ENCODE results near the gene OR56A3.

GRCh38 chr11:5928271-5928670 lies 13.8 kb upstream of the OR56A3 start:
- TF ChIP-seq, protein P1, sequence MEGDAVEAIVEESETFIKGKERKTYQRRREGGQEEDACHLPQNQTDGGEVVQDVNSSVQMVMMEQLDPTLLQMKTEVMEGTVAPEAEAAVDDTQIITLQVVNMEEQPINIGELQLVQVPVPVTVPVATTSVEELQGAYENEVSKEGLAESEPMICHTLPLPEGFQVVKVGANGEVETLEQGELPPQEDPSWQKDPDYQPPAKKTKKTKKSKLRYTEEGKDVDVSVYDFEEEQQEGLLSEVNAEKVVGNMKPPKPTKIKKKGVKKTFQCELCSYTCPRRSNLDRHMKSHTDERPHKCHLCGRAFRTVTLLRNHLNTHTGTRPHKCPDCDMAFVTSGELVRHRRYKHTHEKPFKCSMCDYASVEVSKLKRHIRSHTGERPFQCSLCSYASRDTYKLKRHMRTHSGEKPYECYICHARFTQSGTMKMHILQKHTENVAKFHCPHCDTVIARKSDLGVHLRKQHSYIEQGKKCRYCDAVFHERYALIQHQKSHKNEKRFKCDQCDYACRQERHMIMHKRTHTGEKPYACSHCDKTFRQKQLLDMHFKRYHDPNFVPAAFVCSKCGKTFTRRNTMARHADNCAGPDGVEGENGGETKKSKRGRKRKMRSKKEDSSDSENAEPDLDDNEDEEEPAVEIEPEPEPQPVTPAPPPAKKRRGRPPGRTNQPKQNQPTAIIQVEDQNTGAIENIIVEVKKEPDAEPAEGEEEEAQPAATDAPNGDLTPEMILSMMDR (IDR thresholded peaks at IDR 0.05; ENCODE audit: insufficient read depth, low read length), result no peak
- TF ChIP-seq, protein P2, sequence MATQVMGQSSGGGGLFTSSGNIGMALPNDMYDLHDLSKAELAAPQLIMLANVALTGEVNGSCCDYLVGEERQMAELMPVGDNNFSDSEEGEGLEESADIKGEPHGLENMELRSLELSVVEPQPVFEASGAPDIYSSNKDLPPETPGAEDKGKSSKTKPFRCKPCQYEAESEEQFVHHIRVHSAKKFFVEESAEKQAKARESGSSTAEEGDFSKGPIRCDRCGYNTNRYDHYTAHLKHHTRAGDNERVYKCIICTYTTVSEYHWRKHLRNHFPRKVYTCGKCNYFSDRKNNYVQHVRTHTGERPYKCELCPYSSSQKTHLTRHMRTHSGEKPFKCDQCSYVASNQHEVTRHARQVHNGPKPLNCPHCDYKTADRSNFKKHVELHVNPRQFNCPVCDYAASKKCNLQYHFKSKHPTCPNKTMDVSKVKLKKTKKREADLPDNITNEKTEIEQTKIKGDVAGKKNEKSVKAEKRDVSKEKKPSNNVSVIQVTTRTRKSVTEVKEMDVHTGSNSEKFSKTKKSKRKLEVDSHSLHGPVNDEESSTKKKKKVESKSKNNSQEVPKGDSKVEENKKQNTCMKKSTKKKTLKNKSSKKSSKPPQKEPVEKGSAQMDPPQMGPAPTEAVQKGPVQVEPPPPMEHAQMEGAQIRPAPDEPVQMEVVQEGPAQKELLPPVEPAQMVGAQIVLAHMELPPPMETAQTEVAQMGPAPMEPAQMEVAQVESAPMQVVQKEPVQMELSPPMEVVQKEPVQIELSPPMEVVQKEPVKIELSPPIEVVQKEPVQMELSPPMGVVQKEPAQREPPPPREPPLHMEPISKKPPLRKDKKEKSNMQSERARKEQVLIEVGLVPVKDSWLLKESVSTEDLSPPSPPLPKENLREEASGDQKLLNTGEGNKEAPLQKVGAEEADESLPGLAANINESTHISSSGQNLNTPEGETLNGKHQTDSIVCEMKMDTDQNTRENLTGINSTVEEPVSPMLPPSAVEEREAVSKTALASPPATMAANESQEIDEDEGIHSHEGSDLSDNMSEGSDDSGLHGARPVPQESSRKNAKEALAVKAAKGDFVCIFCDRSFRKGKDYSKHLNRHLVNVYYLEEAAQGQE (IDR thresholded peaks at IDR 0.05; ENCODE audit: insufficient replicate concordance, low read depth), result no peak

Data from HL-60 (cell line).